HG03342 (cell line): ENCODE measurements around the gene ARF3.
"Not testable (repeated sequence)": the region's sequence is repeated elsewhere in the genome, so short reads cannot be mapped to it uniquely, and the experiment has no call there.

Experiments used
- ATAC-seq: cut with Tn5 transposase; IDR thresholded peaks from one replicate; pipeline ENCODE4 v1.9.1; 2021; ENCODE audit warnings: mild to moderate bottlenecking, moderate library complexity; ENCODE audit not compliant: unreplicated experiment

ARF3 gene

DNA sequence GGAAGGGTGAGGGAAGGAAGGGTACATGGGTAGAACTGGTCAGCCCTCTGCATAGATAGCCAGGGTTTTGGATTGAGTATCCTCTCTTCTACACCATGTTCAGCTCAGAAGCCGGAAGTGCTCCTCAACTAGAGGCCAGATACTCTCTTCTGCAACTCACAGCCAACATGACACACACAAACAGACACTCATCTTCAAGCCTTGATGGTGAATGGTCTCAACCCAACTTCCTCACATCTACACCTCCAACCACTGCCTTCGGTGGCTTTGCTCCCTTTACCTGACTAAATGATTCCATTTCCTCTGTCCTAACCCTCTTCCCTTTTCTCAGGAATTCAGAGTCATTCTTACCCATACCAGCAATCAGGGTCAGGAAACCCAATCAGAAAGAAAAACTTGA is 24.4 kb downstream of the ARF3 start:
- ATAC-seq = no peak

DNA sequence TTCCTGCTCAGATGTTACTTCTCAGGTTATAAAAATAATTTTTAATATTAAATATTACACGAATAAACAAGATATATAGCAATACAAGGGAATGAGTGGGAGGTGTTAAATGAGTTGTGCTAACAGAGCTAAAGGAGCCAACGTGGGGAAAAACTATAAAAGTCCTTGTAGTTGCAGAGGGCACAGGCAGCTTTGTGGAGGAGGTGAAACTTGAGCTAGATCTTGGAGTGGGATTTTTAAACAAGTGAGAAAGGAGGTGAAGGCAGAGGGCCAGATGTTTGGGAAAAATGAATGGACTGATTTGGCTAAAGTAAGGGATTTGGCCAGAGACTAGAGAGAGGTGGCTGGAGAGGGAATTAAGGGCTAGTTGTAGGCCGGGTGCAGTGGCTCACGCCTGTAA is 26.8 kb downstream of the ARF3 start:
- no peak for ATAC-seq

DNA sequence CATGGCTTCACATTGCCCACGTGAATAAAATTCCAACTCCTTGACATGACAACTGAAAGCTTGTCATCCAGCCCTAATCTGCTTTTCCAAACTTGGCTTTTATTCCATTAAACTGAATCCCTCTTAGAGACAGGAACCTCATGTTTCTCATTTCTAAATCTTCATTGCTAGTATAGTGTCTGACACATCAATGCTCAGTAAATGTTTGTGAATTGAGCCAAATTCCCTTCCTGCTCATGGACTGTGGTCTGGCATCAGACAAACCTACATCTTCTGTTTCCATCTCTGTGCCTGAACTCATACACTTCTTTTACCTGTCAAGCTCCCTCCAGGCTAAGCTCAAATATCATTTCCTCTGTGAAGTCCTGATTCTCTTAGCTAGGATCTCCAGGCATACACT is 27.7 kb downstream of the ARF3 start:
- ATAC-seq = no peak

DNA sequence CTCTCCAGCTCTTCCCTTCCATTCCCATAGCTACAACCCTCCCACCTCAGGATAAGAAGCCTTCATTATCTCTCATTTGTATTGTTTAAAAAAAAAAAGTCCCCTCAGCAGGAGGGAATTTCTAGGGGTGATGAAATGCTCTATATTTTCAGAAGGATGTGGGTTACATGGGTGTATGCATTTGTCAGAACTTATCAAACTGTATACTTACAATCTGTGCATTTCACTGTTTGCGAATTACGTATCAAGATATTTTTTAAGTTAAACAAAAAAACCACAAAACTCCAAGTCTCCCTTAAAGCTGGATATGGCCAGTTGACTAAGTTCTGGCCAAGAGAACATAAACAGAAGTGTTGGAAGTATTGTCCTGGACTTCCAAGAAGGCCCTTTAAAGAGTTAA is 30.0 kb downstream of the ARF3 start:
- no peak for ATAC-seq

DNA sequence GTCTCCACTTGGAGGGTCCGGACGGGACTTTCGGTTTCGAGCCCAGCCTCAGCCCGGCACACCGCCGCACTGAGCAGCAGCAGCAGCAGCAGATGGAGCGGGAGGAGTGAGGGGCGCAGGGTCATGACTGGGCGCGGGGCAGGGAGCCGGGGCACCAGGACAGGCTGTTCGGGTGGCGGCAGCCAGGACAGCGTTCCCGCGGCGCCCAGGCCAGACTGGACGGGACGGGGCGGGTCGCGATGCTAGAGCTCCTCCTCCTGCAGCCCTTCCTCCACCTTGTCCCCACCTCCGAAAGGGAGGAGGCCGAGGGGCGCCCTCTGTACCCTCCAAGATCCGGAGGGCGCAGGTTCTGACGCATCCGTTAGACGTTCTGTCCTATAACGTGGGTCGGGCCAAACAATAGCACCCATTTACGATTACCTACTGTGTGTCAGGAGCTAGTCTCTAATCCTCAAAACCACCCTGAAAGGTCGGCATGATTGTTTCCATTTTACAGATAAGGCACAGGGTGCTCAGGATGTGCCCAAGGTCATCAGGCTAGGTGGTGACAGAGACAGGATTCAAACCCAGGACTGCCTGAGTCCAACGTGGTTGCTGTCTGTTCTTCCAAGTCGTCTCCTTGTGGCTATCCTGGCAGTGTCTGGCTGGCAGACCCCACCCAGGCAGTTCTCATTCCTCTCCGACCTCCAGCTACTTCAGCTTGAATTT is 31.8 kb downstream of the ARF3 start, which contains the start of gene FKBP11:
Gene FKBP11 (minus strand): TSS at position 189 of the 708 bp plus-strand sequence. CDS start 64 bp downstream, at position 125.
- peak; percentile 52 for ATAC-seq

DNA sequence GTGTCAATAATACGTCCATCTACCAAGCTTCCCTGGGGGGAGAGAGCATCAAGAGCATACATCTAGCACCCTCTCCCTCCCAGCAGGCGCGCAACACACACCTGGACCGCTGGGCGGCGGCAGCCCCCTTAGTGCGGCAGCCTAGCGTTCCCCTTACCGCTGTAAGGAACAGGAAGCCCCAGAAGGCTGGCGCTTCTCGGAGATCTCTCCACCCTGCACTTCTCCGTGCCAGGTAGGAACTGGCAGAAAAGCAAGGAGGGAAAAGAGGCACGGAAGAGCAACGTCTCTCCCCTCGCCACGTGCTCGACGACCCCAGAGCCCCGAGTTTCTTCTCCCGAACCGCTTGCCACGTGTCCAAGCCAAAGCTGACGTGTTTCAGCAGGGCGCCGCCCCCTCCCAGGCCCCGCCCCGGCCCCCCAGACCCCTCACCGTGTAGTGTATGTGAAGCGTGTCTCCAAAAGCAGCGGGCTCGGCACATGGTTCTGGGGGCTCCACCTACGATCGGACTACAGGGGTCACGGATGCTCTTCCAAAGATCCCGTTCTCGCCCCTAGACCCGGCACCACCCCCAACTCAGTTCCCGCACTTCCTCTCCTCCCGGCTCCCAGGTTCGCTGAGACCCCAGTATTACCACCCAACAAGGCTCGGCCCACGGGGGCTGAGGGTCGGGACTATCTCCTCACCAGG is 32.5 kb downstream of the ARF3 start:
- peak; percentile 82 for ATAC-seq

DNA sequence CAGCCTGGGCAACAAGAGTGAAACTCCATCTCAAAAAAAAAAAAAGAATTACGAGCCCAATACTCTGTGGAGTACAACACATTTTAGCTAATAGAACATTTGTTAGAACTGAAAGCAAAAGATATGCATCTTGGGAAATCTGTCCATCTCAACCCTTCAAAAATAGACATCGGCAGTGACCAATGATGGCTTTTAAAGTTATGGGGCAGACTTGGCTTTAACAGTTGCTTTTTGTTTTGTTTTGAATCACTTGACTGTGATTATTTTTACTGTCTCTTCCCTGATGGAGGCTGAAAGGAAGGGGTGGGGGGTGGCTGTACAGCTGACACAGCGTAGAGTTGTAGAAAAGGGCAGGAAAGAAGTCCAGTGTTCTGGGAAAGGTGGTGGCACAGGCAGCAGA is 34.2 kb downstream of the ARF3 start:
- ATAC-seq = no peak

DNA sequence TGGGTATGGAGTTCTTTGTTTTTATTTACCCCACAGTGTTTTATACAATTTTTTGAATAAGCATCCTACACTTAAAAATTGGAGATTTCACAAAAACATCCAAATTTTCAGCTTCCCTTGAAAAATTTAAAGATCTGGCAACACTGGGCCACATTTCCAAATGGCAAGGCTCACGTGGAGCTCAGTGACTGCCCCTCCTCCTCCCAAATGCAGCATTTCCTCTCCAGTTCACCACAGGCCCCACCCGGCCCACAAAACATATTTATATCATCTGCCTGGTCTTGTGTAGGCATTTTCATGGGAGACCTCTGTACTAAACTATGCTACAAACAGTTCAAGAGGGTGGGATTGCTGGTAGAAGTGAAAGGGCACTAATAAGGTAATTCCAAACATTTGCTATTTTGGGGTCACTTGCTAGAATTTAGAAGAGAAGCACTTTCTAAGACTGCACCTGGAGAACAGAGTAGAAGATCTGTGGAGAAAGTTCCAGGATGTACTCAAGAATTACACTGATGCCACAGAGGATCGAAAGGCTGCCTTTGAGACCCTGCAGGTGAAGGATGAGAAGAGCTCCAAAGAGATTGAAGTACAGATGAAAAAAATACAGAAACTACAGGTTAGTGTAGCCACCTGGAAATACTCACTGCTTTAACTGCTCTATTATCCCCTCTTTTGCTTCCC is 39.3 kb downstream of the ARF3 start:
- no peak for ATAC-seq

DNA sequence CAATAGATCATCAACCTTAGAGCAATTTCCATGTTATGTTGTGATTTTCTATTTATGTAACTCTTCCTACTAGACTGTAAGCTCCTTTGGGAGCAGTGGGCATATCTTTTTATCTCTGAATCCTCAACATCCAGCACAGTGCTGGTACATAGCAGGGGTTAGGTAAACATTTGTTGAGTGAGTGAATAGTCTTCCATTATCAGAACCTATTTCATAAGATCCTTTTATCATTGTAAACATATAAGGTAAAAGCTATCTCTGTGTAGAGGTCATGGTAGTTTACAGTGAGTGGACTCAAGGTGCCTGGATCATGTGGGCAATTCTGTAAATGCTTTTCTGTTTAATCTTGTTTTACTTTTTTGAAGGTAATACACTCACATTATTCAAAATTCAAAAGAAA is 47.1 kb downstream of the ARF3 start:
- ATAC-seq = no peak

DNA sequence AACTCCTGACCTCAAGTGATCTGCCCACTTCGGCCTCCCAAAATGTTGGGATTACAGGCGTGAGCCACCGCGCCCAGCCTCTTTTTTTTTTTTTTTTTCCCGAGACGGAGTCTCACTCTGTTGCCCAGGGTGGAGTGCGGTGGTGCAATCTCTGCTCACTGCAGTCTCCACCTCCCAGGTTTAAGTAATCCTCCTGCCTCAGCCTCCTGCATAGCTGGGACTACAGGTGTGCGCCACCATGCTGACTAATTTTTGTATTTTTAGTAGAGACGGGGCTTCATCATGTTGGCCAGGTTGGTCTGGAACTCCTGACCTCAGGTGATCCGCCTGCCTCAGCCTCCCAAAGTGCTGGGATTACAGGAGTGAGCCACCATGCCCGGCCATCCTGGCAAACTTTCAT is 47.6 kb downstream of the ARF3 start:
- ATAC-seq = not testable (repeated sequence)

DNA sequence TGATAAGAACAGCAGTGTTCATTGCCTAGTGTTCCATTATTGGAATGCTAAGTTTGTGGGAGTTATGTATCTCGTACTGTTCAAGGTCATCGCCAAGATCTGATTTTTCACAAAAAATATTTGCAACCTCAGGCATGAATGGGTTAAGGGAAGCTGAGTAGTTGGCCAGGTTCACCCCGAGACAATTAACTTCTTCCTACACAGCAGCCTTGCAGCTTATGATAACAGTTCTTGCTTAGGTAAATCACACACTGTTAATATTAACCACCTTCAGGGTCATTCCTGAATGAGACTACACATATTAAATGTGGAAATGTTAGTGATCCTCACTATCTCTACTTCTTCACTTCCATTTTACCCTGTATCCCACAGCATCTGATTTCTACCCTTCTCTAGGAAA is 50.0 kb downstream of the ARF3 start:
- no peak for ATAC-seq

DNA sequence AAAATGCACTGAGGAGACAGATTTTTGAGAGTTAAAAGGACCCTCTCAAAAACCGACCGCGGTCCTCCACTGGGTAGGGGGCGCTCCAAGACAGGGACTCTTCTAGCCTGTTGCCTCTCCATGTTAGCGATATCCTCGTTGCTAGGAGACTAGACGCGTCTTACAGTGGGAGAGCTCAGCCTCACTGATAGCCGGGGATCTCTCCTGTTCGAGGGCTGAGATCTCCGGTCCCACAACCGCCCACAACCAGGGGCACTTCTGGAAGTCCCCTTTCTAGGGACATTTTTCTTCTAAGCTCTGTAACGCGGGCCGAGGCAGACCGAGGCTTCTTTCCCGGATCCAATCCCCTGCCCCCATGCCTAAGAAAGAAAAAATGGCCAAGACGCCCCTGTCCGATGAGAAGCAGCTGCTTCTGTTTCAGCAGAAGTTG is 53.3 kb downstream of the ARF3 start:
- ATAC-seq = peak; percentile 87

DNA sequence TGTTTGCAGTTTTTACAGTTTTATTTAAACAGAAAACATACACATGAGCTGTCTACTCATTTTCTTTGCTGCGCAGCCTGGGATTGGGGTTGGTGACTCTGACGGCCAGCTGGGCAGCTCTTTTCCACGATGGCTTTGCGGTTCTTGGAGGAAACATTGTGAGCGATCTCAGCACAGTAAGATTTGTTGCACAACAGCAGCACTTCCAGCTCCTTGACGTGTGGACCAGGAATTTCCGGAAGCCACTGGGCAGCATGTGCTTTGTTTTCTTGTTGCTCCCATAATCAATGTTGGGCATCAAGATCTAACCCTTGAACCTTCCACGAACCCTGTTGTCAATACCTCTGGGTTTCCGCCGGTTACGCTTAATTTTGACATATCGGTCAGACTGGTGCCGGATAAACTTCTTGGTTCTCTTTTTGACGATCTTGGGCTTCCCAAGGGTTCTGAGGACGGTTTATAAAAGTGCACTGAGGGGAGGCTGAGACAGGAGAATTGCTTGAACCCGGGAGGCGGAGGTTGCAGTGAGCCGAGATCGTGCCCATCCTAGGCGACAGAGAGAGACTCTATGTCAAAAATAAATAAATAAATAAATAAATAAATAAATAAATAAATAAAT is 53.8 kb downstream of the ARF3 start:
- ATAC-seq = no peak

DNA sequence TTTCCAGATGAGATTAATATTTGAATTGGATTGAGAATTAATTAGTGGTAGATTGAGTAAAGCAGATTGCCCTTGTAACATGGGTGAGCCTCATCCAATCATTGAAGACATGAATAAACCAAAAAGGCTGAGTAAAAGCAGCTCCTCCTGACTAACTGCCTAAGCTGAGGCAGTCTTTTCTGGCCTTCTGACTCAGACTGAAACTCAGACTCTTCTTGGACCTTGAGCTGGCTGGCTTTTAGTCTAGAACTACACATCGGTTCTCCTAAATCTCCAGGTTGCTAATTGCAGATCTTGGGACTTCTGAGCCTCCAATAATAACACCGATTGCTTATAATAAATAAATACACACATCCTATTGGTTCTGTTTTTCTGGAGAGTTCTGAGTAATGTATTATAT is 56.0 kb downstream of the ARF3 start:
- no peak for ATAC-seq

DNA sequence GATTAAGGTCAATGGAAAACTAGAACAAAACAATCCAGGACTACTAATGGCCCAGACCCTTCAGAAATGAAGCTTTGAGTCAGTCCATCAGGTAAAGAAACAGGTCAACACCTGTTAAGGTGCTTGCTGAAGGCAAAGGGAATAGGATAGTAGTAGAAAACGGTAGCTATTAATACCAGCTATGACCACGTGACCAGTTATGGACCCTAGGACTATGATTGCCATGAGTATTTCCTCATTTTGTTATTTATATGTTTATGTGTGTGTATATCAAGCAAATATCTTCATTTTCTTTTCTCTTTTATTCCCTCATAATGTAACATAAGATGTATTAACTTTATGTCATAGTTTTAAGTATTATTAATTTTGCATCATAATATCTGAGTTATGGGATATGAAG is 57.6 kb downstream of the ARF3 start:
- no peak for ATAC-seq

DNA sequence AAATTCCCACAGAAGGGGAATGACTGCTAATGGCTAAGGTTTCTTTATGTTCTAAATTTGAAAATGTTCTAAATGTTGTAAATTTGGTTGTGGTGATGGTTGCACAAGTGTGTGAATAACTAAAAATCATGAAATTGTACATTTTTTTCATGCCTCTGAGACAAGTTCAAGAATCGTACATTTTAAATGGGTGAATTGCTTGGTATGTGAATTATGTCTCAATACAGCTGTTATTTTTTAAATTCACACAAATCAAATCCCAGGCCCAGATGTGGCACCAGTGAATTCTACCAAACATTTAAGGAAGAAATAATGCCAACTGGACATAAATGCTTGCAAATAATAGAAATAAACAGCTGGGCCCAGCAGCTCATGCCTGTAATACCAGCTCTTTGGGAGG is 63.0 kb downstream of the ARF3 start:
- no peak for ATAC-seq

DNA sequence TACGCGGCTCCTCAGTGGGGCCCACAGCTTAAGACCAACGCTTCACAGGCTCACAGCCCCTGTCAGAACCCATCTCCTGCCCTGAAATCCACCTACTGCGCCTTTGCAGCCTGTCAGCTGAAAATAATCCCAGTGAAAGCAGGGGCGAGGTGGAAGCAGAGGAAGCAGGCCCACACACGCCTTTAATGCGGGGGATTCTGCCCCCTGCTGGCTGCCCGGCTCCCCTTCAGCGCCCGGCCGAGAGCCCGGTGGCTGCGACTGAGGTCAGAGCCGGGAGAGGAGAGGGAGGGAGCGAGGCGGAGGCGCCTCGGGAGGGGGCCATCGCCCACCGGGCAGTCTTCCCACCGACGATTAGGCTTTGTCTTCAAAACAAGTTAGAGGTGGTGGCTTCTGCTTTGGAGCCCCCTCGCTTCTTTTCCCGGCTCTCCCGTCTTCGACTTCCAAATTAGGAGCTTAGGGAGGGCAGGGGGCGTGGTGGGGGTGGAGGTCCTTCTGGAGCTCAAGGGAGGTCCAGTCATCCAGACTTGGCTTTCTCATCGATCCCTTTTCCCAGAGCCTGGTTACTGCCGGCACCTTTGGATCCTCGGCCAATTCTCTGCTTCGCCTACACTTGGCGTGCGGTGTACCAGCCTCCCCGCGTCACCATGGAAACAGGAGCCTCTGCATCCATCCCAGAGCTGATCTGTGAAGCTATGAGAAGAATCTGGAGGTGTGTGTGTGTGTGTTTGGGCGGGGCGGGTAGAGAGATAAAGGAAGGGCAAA is 66.4 kb downstream of the ARF3 start:
- peak; percentile 88 for ATAC-seq

DNA sequence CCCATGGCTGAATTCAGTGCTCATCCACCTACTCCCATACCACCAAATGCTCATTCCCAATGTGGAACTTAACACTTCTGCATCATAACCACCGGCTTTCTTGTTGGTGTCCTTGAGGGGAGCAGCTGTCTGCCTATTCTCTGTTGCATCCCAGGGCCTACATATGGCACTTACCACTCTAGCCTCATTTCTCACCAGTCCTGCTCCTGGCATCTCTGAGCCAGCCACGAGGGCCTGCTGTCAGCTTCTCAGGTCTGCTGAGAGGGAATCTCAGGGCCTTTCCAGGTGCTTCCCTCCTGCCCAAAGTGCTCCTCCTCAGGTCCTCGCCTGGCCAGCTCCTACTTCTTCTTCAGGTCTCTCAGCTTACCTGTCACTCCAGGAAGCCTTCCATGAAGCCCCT is 67.6 kb downstream of the ARF3 start:
- no peak for ATAC-seq
